GM12873 (cell line): Measurements from ENCODE around the gene PRRX2.

Experiments used
- CTCF ChIP-seq: IDR thresholded peaks from 2 replicates; pipeline ENCODE4 v1.5.1; 2012; ENCODE audit warnings: low read depth, mild to moderate bottlenecking, moderate library complexity, low read length, control low read depth; ENCODE audit not compliant: insufficient read depth; ENCODE audit errors: missing control alignments

PRRX2 gene

GRCh38 chr9:129714511-129715061, 49.1 kb downstream of the PRRX2 start:
- no peak for TF ChIP-seq CTCF

GRCh38 chr9:129716091-129716490, 50.6 kb downstream of the PRRX2 start:
- no peak for TF ChIP-seq CTCF

- no peak for TF ChIP-seq CTCF
These were observed 52.5 kb downstream of the PRRX2 start for GRCh38 chr9:129717991-129718390.

GRCh38 chr9:129718647-129719046, 53.2 kb downstream of the PRRX2 start:
- no peak for TF ChIP-seq CTCF

- no peak for TF ChIP-seq CTCF
These were observed 53.7 kb downstream of the PRRX2 start for GRCh38 chr9:129719135-129719534.

- peak; percentile 39 for TF ChIP-seq CTCF
These were observed 54.9 kb downstream of the PRRX2 start for GRCh38 chr9:129720181-129720864.

- no peak for TF ChIP-seq CTCF
These were observed 55.6 kb downstream of the PRRX2 start for GRCh38 chr9:129720865-129721545.
